ENCODE results near the gene CTNNBIP1. TPM values are rescaled to one million over a fixed set of nuclear protein-coding genes. Genes with fewer than 3 reads are reported as not detected.

The CTNNBIP1 gene
- total RNA-seq, 1 donor from 2014 or later = 47.6 TPM

GRCh38 chr1:9886092-9886742 lies 23.9 kb downstream of the CTNNBIP1 start:
- DNase-seq (no peak), ATAC-seq (peak; percentile 57)
- Histone ChIP-seq H3K9me3 (no peaks in the 10 kb centered on the region), H3K36me3 (no peaks in the 10 kb centered on the region), H3K4me1 (peaks cover 22% of the 10 kb centered on the region), H3K27ac (no peak overlapping the region), H3K4me3 (no peak overlapping the region), H3K27me3 (no peaks in the 10 kb centered on the region)
- TF ChIP-seq CTCF (IDR thresholded peaks at IDR 0.05) = no peak
- intact Hi-C loops (cut with DNase I) = no loop called here

GRCh38 chr1:9884805-9885204 lies 25.3 kb downstream of the CTNNBIP1 start:
- no peak overlapping the region for H3K27ac ChIP-seq
- DNase-seq (no peak), ATAC-seq (no peak)
- no peaks in the 10 kb centered on the region for H3K27me3 ChIP-seq
- H3K4me3 ChIP-seq = no peak overlapping the region
- no peaks in the 10 kb centered on the region for H3K36me3 ChIP-seq
- TF ChIP-seq CTCF (IDR thresholded peaks at IDR 0.05) = no peak
- H3K9me3 ChIP-seq = no peaks in the 10 kb centered on the region
- intact Hi-C loops (cut with DNase I) = no loop called here
- peaks cover 9% of the 10 kb centered on the region for H3K4me1 ChIP-seq

GRCh38 chr1:9883585-9884449 lies 26.3 kb downstream of the CTNNBIP1 start:
- intact Hi-C loops (cut with DNase I) = no loop called here
- no peaks in the 10 kb centered on the region for H3K4me1 ChIP-seq
- H3K4me3 ChIP-seq = no peak overlapping the region
- no peak for ATAC-seq
- no peaks in the 10 kb centered on the region for H3K9me3 ChIP-seq
- TF ChIP-seq CTCF (IDR thresholded peaks at IDR 0.05) = no peak
- DNase-seq = no peak
- H3K27ac ChIP-seq = no peak overlapping the region
- no peaks in the 10 kb centered on the region for H3K27me3 ChIP-seq
- no peaks in the 10 kb centered on the region for H3K36me3 ChIP-seq

- DNase-seq = no peak
- no peaks in the 10 kb centered on the region for H3K4me1 ChIP-seq
- H3K27me3 ChIP-seq = no peaks in the 10 kb centered on the region
- no peaks in the 10 kb centered on the region for H3K9me3 ChIP-seq
- no peak for TF ChIP-seq CTCF (IDR thresholded peaks at IDR 0.05)
- no peak for ATAC-seq
- H3K4me3 ChIP-seq = no peak overlapping the region
- intact Hi-C loops (cut with DNase I) = no loop called here
- no peak overlapping the region for H3K27ac ChIP-seq
- no peaks in the 10 kb centered on the region for H3K36me3 ChIP-seq
Measured at GRCh38 chr1:9882945-9883303, 27.1 kb downstream of the CTNNBIP1 start.

GRCh38 chr1:9882296-9882944 lies 27.6 kb downstream of the CTNNBIP1 start:
- TF ChIP-seq CTCF (IDR thresholded peaks at IDR 0.05) = no peak
- no peak for ATAC-seq
- H3K4me1 ChIP-seq = no peaks in the 10 kb centered on the region
- no peak overlapping the region for H3K4me3 ChIP-seq
- no peaks in the 10 kb centered on the region for H3K27me3 ChIP-seq
- H3K27ac ChIP-seq = no peak overlapping the region
- intact Hi-C loops (cut with DNase I) = no loop called here
- H3K9me3 ChIP-seq = no peaks in the 10 kb centered on the region
- DNase-seq = no peak
- no peaks in the 10 kb centered on the region for H3K36me3 ChIP-seq
